OCI-LY3 (cell line): ENCODE measurements around the gene ITLN1.

ENCODE experiments used
- H2AFZ ChIP-seq: fragments of 200-600, 300-600 bp; shearing (Covaris generic); 2 replicates; pipeline ENCODE4 v1.6.0; 2014; ENCODE audit warnings: antibody characterized with exemption, low read depth, low read length
- H3K27ac ChIP-seq: fragments of 200-600, 300-600 bp; sonication (generic); 2 replicates; pipeline ENCODE4 v1.5.1; 2014; ENCODE audit warnings: mild to moderate bottlenecking, low read length, moderate library complexity, mixed read lengths
- H3K27me3 ChIP-seq: fragments of 200-600, 300-600 bp; sonication (generic); 2 replicates; pipeline ENCODE4 v1.6.1; 2014; ENCODE audit warnings: low read depth, low read length, mixed read lengths
- H3K36me3 ChIP-seq: fragments of 200-600, 300-600 bp; sonication (generic); replicated peaks from 2 replicates; pipeline ENCODE3; 2014; ENCODE audit warnings: low read depth, low read length, mixed read lengths
- H3K4me1 ChIP-seq: fragments of 300-600, 200-600 bp; sonication (generic); 2 replicates; pipeline ENCODE4 v1.6.1; 2014; ENCODE audit warnings: low read length, mixed read lengths
- H3K4me2 ChIP-seq: fragments of 200-600, 300-600 bp; sonication (generic); 2 replicates; pipeline ENCODE4 v1.6.1; 2014; ENCODE audit warnings: low read length, mixed read lengths
- H3K4me3 ChIP-seq: fragments of 300-600, 200-600 bp; sonication (generic); 2 replicates; pipeline ENCODE4 v1.5.1; 2014; ENCODE audit warnings: antibody characterized with exemption, mild to moderate bottlenecking, low read length, moderate library complexity
- H3K79me2 ChIP-seq: fragments of 300-600, 200-600 bp; shearing (Covaris generic); 2 replicates; pipeline ENCODE4 v1.6.1; 2014; ENCODE audit warnings: mild to moderate bottlenecking, low read length, mixed read lengths
- H3K9ac ChIP-seq: fragments of 300-600, 200-600 bp; shearing (Covaris generic); 2 replicates; pipeline ENCODE4 v1.6.0; 2014; ENCODE audit warnings: mild to moderate bottlenecking, low read length, moderate library complexity
- H3K9me3 ChIP-seq: fragments of 200-600, 300-600 bp; shearing (Covaris generic); 2 replicates; pipeline ENCODE4 v1.6.1; 2014; ENCODE audit warnings: low read length, mixed read lengths; ENCODE audit not compliant: insufficient read depth
- H4K20me1 ChIP-seq: fragments of 200-600, 300-600 bp; sonication (generic); 2 replicates; pipeline ENCODE4 v1.6.1; 2016; ENCODE audit warnings: low read length, mixed read lengths; ENCODE audit not compliant: insufficient read depth
- EZH2phosphoT487 ChIP-seq: fragments of 200-600 bp; shearing (Covaris generic); IDR thresholded peaks from 2 replicates; pipeline ENCODE4 v1.6.1; 2018; ENCODE audit warnings: antibody characterized with exemption, mixed run types, low read depth
- TF ChIP-seq, protein P1 (sequence below): fragments of 200-600, 300-600 bp; sonication (generic); IDR thresholded peaks from 2 replicates; pipeline ENCODE4 v1.5.1; 2014; ENCODE audit warnings: antibody characterized with exemption, low read length, low read depth

ITLN1 gene

DNA sequence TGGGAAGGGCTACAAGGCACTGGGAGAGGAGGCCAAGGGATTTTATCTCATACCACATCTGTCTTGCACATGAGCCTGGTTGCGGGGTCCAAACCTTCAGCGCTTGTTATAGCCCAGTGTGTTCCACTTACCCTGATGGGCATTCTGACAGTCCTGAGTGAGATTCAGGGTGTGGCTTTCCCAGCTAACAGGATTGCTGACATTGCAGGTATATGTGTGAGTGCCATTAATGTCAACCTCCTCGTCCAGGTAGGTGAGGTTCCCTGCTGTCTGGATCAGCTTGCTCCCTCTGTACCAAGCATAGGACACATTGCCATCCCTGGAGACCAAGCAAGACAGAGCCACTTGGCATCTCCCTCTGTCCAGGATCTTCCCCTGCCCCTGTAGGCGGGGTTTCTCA, 43.9 kb downstream of the ITLN1 start:
- no peaks in the 10 kb centered on the region for H3K9me3 ChIP-seq
- no peaks in the 10 kb centered on the region for H3K36me3 ChIP-seq
- TF ChIP-seq EZH2phosphoT487: no peak
- TF ChIP-seq, protein P1, sequence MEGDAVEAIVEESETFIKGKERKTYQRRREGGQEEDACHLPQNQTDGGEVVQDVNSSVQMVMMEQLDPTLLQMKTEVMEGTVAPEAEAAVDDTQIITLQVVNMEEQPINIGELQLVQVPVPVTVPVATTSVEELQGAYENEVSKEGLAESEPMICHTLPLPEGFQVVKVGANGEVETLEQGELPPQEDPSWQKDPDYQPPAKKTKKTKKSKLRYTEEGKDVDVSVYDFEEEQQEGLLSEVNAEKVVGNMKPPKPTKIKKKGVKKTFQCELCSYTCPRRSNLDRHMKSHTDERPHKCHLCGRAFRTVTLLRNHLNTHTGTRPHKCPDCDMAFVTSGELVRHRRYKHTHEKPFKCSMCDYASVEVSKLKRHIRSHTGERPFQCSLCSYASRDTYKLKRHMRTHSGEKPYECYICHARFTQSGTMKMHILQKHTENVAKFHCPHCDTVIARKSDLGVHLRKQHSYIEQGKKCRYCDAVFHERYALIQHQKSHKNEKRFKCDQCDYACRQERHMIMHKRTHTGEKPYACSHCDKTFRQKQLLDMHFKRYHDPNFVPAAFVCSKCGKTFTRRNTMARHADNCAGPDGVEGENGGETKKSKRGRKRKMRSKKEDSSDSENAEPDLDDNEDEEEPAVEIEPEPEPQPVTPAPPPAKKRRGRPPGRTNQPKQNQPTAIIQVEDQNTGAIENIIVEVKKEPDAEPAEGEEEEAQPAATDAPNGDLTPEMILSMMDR: no peak
- H3K27ac ChIP-seq: no peak overlapping the region
- no peaks in the 10 kb centered on the region for H3K79me2 ChIP-seq
- no peak overlapping the region for H3K4me3 ChIP-seq
- no peaks in the 10 kb centered on the region for H3K27me3 ChIP-seq
- peaks cover 7% of the 10 kb centered on the region for H3K4me1 ChIP-seq
- no peak overlapping the region for H3K9ac ChIP-seq
- H2AFZ ChIP-seq: no peak overlapping the region
- no peaks in the 10 kb centered on the region for H4K20me1 ChIP-seq
- H3K4me2 ChIP-seq: no peak overlapping the region

DNA sequence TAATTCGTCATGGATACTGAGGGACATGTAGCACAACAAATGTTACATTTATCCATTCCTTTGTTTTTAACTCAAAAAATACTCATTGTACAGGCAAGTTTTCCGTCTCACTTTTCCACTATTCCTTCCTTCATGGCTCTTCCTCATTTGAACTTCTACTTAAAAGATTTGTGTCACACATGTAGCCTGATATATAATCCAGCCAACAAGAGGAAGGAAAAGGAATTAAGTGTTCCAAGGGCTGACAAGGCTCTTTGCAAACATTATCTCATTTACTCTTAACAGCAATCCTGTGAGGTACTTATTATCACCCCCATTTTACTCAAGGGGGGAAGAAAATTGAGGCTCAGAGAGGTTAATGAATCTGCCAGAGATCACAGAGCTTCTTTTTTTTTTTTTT, 45.2 kb downstream of the ITLN1 start:
- no peaks in the 10 kb centered on the region for H3K27me3 ChIP-seq
- H2AFZ ChIP-seq: no peak overlapping the region
- no peaks in the 10 kb centered on the region for H3K79me2 ChIP-seq
- H3K27ac ChIP-seq: no peak overlapping the region
- no peaks in the 10 kb centered on the region for H3K9me3 ChIP-seq
- no peak overlapping the region for H3K4me2 ChIP-seq
- H4K20me1 ChIP-seq: no peaks in the 10 kb centered on the region
- H3K9ac ChIP-seq: no peak overlapping the region
- TF ChIP-seq, protein P1: no peak
- no peak for TF ChIP-seq EZH2phosphoT487
- H3K36me3 ChIP-seq: no peaks in the 10 kb centered on the region
- no peak overlapping the region for H3K4me3 ChIP-seq
- H3K4me1 ChIP-seq: peaks cover 7% of the 10 kb centered on the region

DNA sequence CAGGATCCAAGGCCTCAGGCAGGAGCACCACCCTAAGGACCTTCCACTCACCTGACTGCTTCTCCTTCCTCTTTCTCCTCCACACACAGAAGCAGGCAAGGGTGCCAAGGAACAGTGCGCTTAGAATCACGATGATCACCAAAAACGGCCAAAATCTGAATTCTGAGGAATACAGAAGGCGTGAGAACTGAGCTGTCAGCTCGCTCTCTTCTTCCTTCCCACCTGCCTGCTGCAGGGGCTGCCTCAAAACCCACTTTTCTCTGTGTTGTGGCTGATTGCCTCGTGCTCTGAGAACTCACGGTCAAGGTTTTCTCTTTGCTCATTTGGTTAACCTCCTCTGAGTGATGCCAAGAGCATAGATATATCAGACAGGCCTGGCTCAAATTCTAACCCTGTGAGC, 46.1 kb downstream of the ITLN1 start:
- no peak overlapping the region for H3K4me2 ChIP-seq
- no peak overlapping the region for H3K27ac ChIP-seq

DNA sequence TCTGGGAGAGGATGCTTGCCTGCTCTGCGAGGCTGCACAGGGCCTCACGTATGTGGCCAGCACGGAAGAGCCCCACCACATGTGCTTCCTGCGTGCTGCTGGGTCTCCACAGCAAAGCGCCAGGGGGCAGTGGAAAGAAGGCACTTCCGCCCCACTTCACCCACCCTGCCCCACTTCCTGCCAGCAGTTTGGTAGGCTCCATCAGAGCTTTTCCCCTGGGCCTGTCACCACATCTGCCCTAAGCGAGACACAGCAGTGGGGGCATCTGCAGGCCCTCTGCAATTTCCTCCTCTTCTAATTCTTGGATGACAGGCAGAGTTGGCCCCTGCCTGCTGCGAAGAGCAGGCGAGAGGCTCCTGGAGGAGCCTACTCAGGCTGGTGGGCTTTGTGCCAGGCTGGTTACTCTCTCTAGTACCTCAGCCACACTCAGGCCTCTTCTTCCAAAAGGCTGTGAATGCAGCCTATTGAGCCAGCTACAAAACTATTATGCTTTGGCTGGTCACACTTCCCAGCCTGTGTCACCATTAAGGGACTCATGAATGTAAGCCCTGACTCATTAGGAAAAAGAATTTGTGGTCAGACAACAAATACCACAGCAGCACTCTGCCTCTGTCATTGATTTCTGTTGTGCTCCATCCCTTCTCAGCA, 47.3 kb downstream of the ITLN1 start:
- Histone ChIP-seq H3K36me3 (no peaks in the 10 kb centered on the region), H4K20me1 (no peaks in the 10 kb centered on the region), H3K4me2 (no peak overlapping the region), H3K9me3 (no peaks in the 10 kb centered on the region), H3K4me1 (peaks cover 7% of the 10 kb centered on the region), H3K9ac (no peak overlapping the region), H3K79me2 (no peaks in the 10 kb centered on the region), H2AFZ (no peak overlapping the region), H3K27ac (no peak overlapping the region), H3K27me3 (no peaks in the 10 kb centered on the region), H3K4me3 (no peak overlapping the region)
- TF ChIP-seq, protein P1: no peak
- no peak for TF ChIP-seq EZH2phosphoT487

More for the DNA sequence above, 46.1 kb downstream of the ITLN1 start:
- Histone ChIP-seq H3K4me3 (no peak overlapping the region), H3K36me3 (no peaks in the 10 kb centered on the region), H3K27me3 (no peaks in the 10 kb centered on the region), H3K79me2 (no peaks in the 10 kb centered on the region), H2AFZ (no peak overlapping the region), H3K9ac (no peak overlapping the region), H4K20me1 (no peaks in the 10 kb centered on the region), H3K9me3 (no peaks in the 10 kb centered on the region), H3K4me1 (peaks cover 7% of the 10 kb centered on the region)
- TF ChIP-seq, protein P1: no peak
- TF ChIP-seq EZH2phosphoT487: no peak
